IMR-90 (cell line): ENCODE measurements around the gene KIF1B. TPM values are rescaled to one million over a fixed set of nuclear protein-coding genes. Genes with fewer than 3 reads are reported as not detected.

Experiments used
- ATAC-seq: fragments of 200-7000 bp; cut with Tn5 transposase; 2 replicates; pipeline ENCODE4 v1.9.1; 2020; ENCODE audit warnings: low read depth, mild to moderate bottlenecking, moderate library complexity
- BruUV-seq: library from RNA; stranded (reverse); fragments of 400-500 nt; replicated peaks from 2 replicates; lab custom pipeline; 2021; lab: Mats Ljungman, UMichigan
- CTCF ChIA-PET: fragments of 300-600 bp; formaldehyde crosslinking; extraction: SDS; loops from one replicate; lab custom pipeline; 2021; ENCODE audit warnings: antibody characterized with exemption; lab: Yijun Ruan, JAX
- POLR2A ChIA-PET: fragments of 300-600 bp; sonication (Branson Sonifier 250); formaldehyde crosslinking; loops from one replicate; lab custom pipeline; 2022; ENCODE audit warnings: antibody characterized with exemption; ENCODE audit not compliant: unreplicated experiment; lab: Charles Lee
- DNase-seq: peaks from one replicate; pipeline ENCODE4 v3.0.0; 2013
- H2AFZ ChIP-seq: replicated peaks from 2 replicates; pipeline ENCODE3; 2013; ENCODE audit warnings: low read length, mild to moderate bottlenecking; ENCODE audit not compliant: poor library complexity
- H2AK5ac ChIP-seq: 2 replicates; pipeline ENCODE4 v1.6.1; 2013; ENCODE audit warnings: low read depth, low read length, inconsistent platforms
- H2AK9ac ChIP-seq: replicated peaks from 2 replicates; pipeline ENCODE3; 2013; ENCODE audit warnings: mild to moderate bottlenecking, low read depth, low read length, moderate library complexity; ENCODE audit not compliant: poor library complexity
- H2BK120ac ChIP-seq: 2 replicates; pipeline ENCODE4 v1.6.1; 2013; ENCODE audit warnings: low read depth, low read length, inconsistent platforms
- H2BK15ac ChIP-seq: 3 replicates; pipeline ENCODE4 v1.6.1; 2013; ENCODE audit warnings: low read depth, low read length, inconsistent platforms
- H2BK20ac ChIP-seq: 2 replicates; pipeline ENCODE4 v1.6.1; 2013; ENCODE audit warnings: low read depth, mild to moderate bottlenecking, inconsistent platforms, low read length, moderate library complexity
- H2BK5ac ChIP-seq: 2 replicates; pipeline ENCODE4 v1.6.1; 2013; ENCODE audit warnings: mild to moderate bottlenecking, low read depth, low read length, inconsistent platforms; ENCODE audit not compliant: poor library complexity, severe bottlenecking
- H3K14ac ChIP-seq: replicated peaks from 2 replicates; pipeline ENCODE4 v1.6.1; 2013; ENCODE audit warnings: low read depth, low read length, inconsistent platforms
- H3K18ac ChIP-seq: 2 replicates; pipeline ENCODE4 v1.6.1; 2013; ENCODE audit warnings: low read depth, low read length, control low read depth
- H3K23ac ChIP-seq: 2 replicates; pipeline ENCODE4 v1.6.1; 2013; ENCODE audit warnings: low read depth, low read length, inconsistent platforms
- H3K27ac ChIP-seq: 2 replicates; pipeline ENCODE4 v1.5.1; 2013; ENCODE audit warnings: mild to moderate bottlenecking, control low read depth, low read length; ENCODE audit not compliant: insufficient read depth
- H3K27me3 ChIP-seq: 2 replicates; pipeline ENCODE4 v1.6.1; 2013; ENCODE audit warnings: low read length; ENCODE audit not compliant: control insufficient read depth, insufficient read depth
- H3K36me3 ChIP-seq: 2 replicates; pipeline ENCODE4 v1.6.1; 2013; ENCODE audit warnings: low read length, mixed read lengths; ENCODE audit not compliant: control insufficient read depth, insufficient read depth
- H3K4ac ChIP-seq: 2 replicates; pipeline ENCODE4 v1.6.1; 2013; ENCODE audit warnings: low read depth, low read length, inconsistent platforms
- H3K4me1 ChIP-seq: 2 replicates; pipeline ENCODE4 v1.6.1; 2013; ENCODE audit warnings: low read length, mixed read lengths; ENCODE audit not compliant: control insufficient read depth, insufficient read depth
- H3K4me2 ChIP-seq: 2 replicates; pipeline ENCODE4 v1.6.1; 2013; ENCODE audit warnings: low read depth, mild to moderate bottlenecking, control low read depth, low read length, moderate library complexity
- H3K4me3 ChIP-seq: 2 replicates; pipeline ENCODE4 v1.5.1; 2013; ENCODE audit warnings: low read depth, mild to moderate bottlenecking, control low read depth, low read length, moderate library complexity; ENCODE audit not compliant: insufficient read depth
- H3K56ac ChIP-seq: 2 replicates; pipeline ENCODE4 v1.6.1; 2013; ENCODE audit warnings: low read length, inconsistent platforms; ENCODE audit not compliant: insufficient read depth; ENCODE audit errors: extremely low read depth
- H3K79me1 ChIP-seq, 2 experiments: 2 replicates each; pipeline ENCODE4 v1.6.1; 2013; ENCODE audit warnings: low read length in 2 of 2, inconsistent platforms in 1 of 2, low read depth in 1 of 2
- H3K9ac ChIP-seq: 2 replicates; pipeline ENCODE4 v1.6.1; 2013; ENCODE audit warnings: low read depth, low read length, control low read depth
- H3K9me1 ChIP-seq: 2 replicates; pipeline ENCODE4 v1.6.1; 2013; ENCODE audit warnings: low read length, inconsistent platforms; ENCODE audit not compliant: insufficient read depth
- H3K9me3 ChIP-seq: 2 replicates; pipeline ENCODE4 v1.6.1; 2013; ENCODE audit warnings: low read length; ENCODE audit not compliant: control insufficient read depth, insufficient read depth
- H4K20me1 ChIP-seq: 2 replicates; pipeline ENCODE4 v1.6.1; 2013; ENCODE audit warnings: low read length, inconsistent platforms; ENCODE audit not compliant: insufficient read depth
- H4K5ac ChIP-seq: 2 replicates; pipeline ENCODE4 v1.6.1; 2013; ENCODE audit warnings: mild to moderate bottlenecking, low read depth, low read length, control low read depth
- H4K8ac ChIP-seq, 2 experiments: 2 replicates each; pipeline ENCODE4 v1.6.1; 2013; ENCODE audit warnings: low read depth in 2 of 2, low read length in 2 of 2, control low read depth in 1 of 2, inconsistent platforms in 1 of 2
- H4K91ac ChIP-seq: 2 replicates; pipeline ENCODE4 v1.6.1; 2013; ENCODE audit warnings: low read depth, low read length, inconsistent platforms; ENCODE audit not compliant: insufficient read depth
- BHLHE40 ChIP-seq: fragments of 150-350 bp; IDR thresholded peaks from 2 replicates; pipeline ENCODE4 v1.6.1; 2016; ENCODE audit warnings: mild to moderate bottlenecking, low read depth, low read length
- CEBPB ChIP-seq: IDR thresholded peaks from 2 replicates; pipeline ENCODE4 v1.6.1; 2012; ENCODE audit warnings: low read depth, low read length, improper control_type of control experiment
- CTCF ChIP-seq: conservative IDR thresholded peaks from 2 replicates; pipeline ENCODE4 v1.5.1; 2012; ENCODE audit warnings: mild to moderate bottlenecking, low read depth, low read length, improper control_type of control experiment
- FOS ChIP-seq: fragments of 150-350 bp; IDR thresholded peaks from 2 replicates; pipeline ENCODE4 v1.6.1; 2016; ENCODE audit warnings: low read depth, low read length
- MAZ ChIP-seq: IDR thresholded peaks from 2 replicates; pipeline ENCODE4 v1.6.1; 2012; ENCODE audit warnings: low read depth, mild to moderate bottlenecking, low read length, improper control_type of control experiment, moderate library complexity, borderline replicate concordance
- MXI1 ChIP-seq: IDR thresholded peaks from 2 replicates; pipeline ENCODE4 v1.6.1; 2012; ENCODE audit warnings: low read depth, mild to moderate bottlenecking, low read length, moderate library complexity, borderline replicate concordance
- POLR2A ChIP-seq: IDR thresholded peaks from 2 replicates; pipeline ENCODE4 v1.6.1; 2012; ENCODE audit warnings: mild to moderate bottlenecking, low read depth, low read length
- SMC3 ChIP-seq: fragments of 150-350 bp; IDR thresholded peaks from 2 replicates; pipeline ENCODE4 v1.6.1; 2016; ENCODE audit warnings: low read depth, mild to moderate bottlenecking, antibody characterized with exemption, low read length, moderate library complexity
- WGBS, 2 experiments: methylation state at CpG; one replicate each; pipeline versions ENCODE4 v1.1.5 to v1.1.7; 2013; ENCODE audit warnings: missing lambda C conversion rate in 2 of 2; ENCODE audit not compliant: insufficient read length in 1 of 2; ENCODE audit errors: extremely low coverage in 2 of 2; 5-methylcytosine and 5-hydroxymethylcytosine counted together
- dilution Hi-C: fragments of 300-500 bp; cut with HindIII; formaldehyde crosslinking; loops from one replicate; pipeline ENCODE4 v1.14.3; 2018; ENCODE audit warnings: low sequenced_read_pairs; ENCODE audit not compliant: unreplicated experiment
- in situ Hi-C: fragments of 300-500 bp; cut with MboI; formaldehyde crosslinking; loops from 3 replicates; pipeline ENCODE4 v1.14.3; 2019; ENCODE audit warnings: low sequenced_read_pairs, inconsistent platforms, mixed read lengths
- intact Hi-C: fragments of 100-400 bp; cut with micrococcal nuclease; formaldehyde crosslinking; loops from 2 replicates; pipeline ENCODE4 v1.10.0; 2022
- polyA plus RNA-seq, 3 experiments: library from polyadenylated mRNA; depleted of rRNA; stranded (reverse); fragments of >200 nt; gene quantifications; 2 replicates each; pipeline ENCODE4 v1.2.3, GENCODE V29; 2012; ENCODE audit warnings: low replicate concordance in 1 of 3
- total RNA-seq: library from RNA; depleted of rRNA; stranded (reverse); fragments of >200 nt; gene quantifications from 2 replicates; pipeline ENCODE4 v1.2.3, GENCODE V29; 2012

KIF1B gene
- total and polyA plus RNA-seq, 2 of the 4 experiments (the other 2 are of a cell fraction), result 13.0 to 21.1 TPM

- dilution Hi-C loops, result no loop called here
- H2AFZ ChIP-seq, result no peak overlapping the region
- H2BK15ac ChIP-seq, result no peak overlapping the region
- H3K56ac ChIP-seq, result no peak overlapping the region
- H4K5ac ChIP-seq, result no peak overlapping the region
- no peak overlapping the region for H2BK5ac ChIP-seq
- intact Hi-C loops, result no loop called here
- CTCF ChIA-PET, result interaction anchor here (0.6 kb wide), 1 partner anchor 189 kb away, joined by 5 read pairs; no protein-coding TSS in a partner anchor
- H4K20me1 ChIP-seq, result 0 out of 2 replicates have a peak, but pooled peaks cover 3% of the 10 kb centered on the region
- H3K4me2 ChIP-seq, result no peak overlapping the region
- no peak for DNase-seq
- H4K8ac ChIP-seq, result no peak overlapping the region
- H3K23ac ChIP-seq, result no peak overlapping the region
- H3K9ac ChIP-seq, result no peak overlapping the region
- no peak overlapping the region for H3K27ac ChIP-seq
- H3K18ac ChIP-seq, result no peak overlapping the region
- no peak for ATAC-seq
- H2AK5ac ChIP-seq, result no peak overlapping the region
- no peak overlapping the region for H2BK20ac ChIP-seq
- H3K36me3 ChIP-seq, result peaks cover 34% of the 10 kb centered on the region
- no peak overlapping the region for H2BK120ac ChIP-seq
- H3K79me1 ChIP-seq, result peaks cover 0 to 3% of the 10 kb centered on the region in 2 experiments; a peak in 1 of 4 replicates
- no peak overlapping the region for H3K4ac ChIP-seq
- no peak overlapping the region for H3K14ac ChIP-seq
- WGBS, 2 experiments, result 100% methylated on average over 1 of the region's 17 CpGs; no CpG with 5 or more reads in 1 of the 2 experiments
- POLR2A ChIA-PET, result interaction anchor here (0.6 kb wide), 1 partner anchor 487 kb away, joined by 6 read pairs; no protein-coding TSS in a partner anchor
- in situ Hi-C loops, result no loop called here
- no peak overlapping the region for H2AK9ac ChIP-seq
- H3K4me3 ChIP-seq, result no peak overlapping the region
- no TSS peak for BruUV-seq
- H4K91ac ChIP-seq, result no peak overlapping the region
- no peaks in the 10 kb centered on the region for H3K4me1 ChIP-seq
- no peaks in the 10 kb centered on the region for H3K9me3 ChIP-seq
- TF ChIP-seq MAZ (no peak), MXI1 (no peak), FOS (no peak), CEBPB (no peak), BHLHE40 (no peak), SMC3 (no peak), CTCF (no peak), POLR2A (no peak)
- H3K27me3 ChIP-seq, result no peaks in the 10 kb centered on the region
- H3K9me1 ChIP-seq, result peaks cover 5% of the 10 kb centered on the region; the same call in 1 of the 2 replicates
These were observed 48.7 kb upstream of the KIF1B start for GRCh38 chr1:10161541-10162290.
